ENCODE measurements around the gene PRR29.

DNA sequence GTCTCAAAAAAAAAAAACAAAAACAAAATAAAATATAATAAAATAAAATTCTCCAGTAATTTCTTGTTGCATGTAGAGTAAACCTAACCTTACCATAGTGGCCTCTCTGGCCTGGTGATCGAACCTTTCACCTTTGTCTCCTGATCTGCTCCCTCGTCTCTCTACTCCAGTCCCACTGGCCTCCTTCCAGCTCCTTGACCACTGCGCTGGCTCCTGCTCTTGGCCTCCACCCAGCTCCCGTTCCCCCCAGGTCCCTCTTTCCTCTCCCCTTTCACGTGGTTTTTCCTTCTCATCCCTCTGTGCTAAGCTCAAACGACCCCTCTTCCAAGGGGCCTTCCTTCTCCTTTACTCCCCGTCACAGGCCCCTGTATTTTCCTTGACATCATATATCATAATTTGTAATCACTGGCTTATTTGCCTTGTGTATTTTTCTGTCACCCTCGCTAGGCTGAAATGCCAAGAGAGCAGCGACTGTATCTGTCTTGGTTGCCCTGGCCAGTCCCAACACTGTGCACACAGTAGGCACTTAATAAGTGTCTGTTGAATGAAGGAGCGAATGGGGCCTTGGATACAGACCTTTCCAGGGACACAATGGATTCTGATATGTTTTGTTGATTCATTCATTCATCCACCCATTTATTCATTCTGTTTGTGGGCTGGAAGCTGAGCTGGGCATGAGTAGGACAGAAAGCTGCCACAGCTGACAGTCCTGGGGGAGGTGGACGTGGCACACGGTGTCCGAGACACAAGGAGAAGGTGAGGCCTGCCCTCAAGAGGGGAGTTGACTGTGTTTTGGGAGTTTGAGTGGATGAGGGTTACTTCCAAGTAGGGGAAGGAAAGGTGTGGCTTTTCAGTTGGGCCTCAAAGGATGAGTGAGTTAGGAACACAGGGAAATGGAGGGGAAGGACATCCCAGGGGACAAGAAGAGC lies 19.6 kb upstream of the PRR29 start:
- TF ChIP-seq, protein P1, sequence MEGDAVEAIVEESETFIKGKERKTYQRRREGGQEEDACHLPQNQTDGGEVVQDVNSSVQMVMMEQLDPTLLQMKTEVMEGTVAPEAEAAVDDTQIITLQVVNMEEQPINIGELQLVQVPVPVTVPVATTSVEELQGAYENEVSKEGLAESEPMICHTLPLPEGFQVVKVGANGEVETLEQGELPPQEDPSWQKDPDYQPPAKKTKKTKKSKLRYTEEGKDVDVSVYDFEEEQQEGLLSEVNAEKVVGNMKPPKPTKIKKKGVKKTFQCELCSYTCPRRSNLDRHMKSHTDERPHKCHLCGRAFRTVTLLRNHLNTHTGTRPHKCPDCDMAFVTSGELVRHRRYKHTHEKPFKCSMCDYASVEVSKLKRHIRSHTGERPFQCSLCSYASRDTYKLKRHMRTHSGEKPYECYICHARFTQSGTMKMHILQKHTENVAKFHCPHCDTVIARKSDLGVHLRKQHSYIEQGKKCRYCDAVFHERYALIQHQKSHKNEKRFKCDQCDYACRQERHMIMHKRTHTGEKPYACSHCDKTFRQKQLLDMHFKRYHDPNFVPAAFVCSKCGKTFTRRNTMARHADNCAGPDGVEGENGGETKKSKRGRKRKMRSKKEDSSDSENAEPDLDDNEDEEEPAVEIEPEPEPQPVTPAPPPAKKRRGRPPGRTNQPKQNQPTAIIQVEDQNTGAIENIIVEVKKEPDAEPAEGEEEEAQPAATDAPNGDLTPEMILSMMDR (IDR thresholded peaks at IDR 0.05; ENCODE audit: low read depth, low read length, missing input control), result no peak
- TF ChIP-seq HNF4G (IDR thresholded peaks at IDR 0.05), result no peak
